H1 (cell line): ENCODE data around the gene USP35. TPM values are rescaled to one million over a fixed set of nuclear protein-coding genes. Genes with fewer than 3 reads are reported as not detected.

Experiments
- CTCF ChIA-PET: fragments of 300-600 bp; sonication (Branson Sonifier 250); formaldehyde crosslinking; loops from one replicate; lab custom pipeline; 2021; ENCODE audit not compliant: partially characterized antibody; lab: Charles Lee
- POLR2A ChIA-PET: fragments of 300-600 bp; sonication (Branson Sonifier 250); formaldehyde crosslinking; loops from one replicate; lab custom pipeline; 2021; ENCODE audit warnings: inconsistent platforms; ENCODE audit not compliant: partially characterized antibody; lab: Charles Lee
- DNase-seq, 2 experiments: peaks; one replicate each; pipeline versions ENCODE4 v3.0.0 to v3.0.0-alpha.2; 2010 to 2022; ENCODE audit warnings: low spot score in 2 of 2, low read depth in 1 of 2, mixed read lengths in 1 of 2
- FAIRE-seq: peaks from 2 replicates; lab custom pipeline; 2011; peaks lifted over from hg19 to GRCh38; lab: Jason Lieb, UNC
- H2AFZ ChIP-seq: 2 replicates; pipeline ENCODE4 v1.8.1; 2012; ENCODE audit warnings: low read length, inconsistent platforms
- H2AK5ac ChIP-seq: 2 replicates; pipeline ENCODE4 v1.6.1; 2013; ENCODE audit warnings: low read depth, low read length
- H2BK120ac ChIP-seq: replicated peaks from 2 replicates; pipeline ENCODE3; 2013; ENCODE audit warnings: low read depth, low read length, inconsistent platforms
- H2BK12ac ChIP-seq: 2 replicates; pipeline ENCODE4 v1.6.1; 2013; ENCODE audit warnings: low read depth, low read length
- H2BK15ac ChIP-seq: 2 replicates; pipeline ENCODE4 v1.6.1; 2013; ENCODE audit warnings: low read length
- H2BK20ac ChIP-seq: 2 replicates; pipeline ENCODE4 v1.6.1; 2013; ENCODE audit warnings: low read length
- H2BK5ac ChIP-seq: 2 replicates; pipeline ENCODE4 v1.6.1; 2013; ENCODE audit warnings: low read depth, low read length
- H3K14ac ChIP-seq: 2 replicates; pipeline ENCODE4 v1.6.1; 2013; ENCODE audit warnings: inconsistent platforms; ENCODE audit not compliant: insufficient read length
- H3K18ac ChIP-seq: 2 replicates; pipeline ENCODE4 v1.6.1; 2013; ENCODE audit warnings: low read length; ENCODE audit errors: extremely low read depth
- H3K23ac ChIP-seq: 2 replicates; pipeline ENCODE4 v1.6.1; 2013; ENCODE audit warnings: inconsistent platforms; ENCODE audit not compliant: insufficient read length
- H3K23me2 ChIP-seq: 2 replicates; pipeline ENCODE4 v1.6.1; 2013; ENCODE audit warnings: low read depth, low read length
- H3K27ac ChIP-seq: 2 replicates; pipeline ENCODE4 v1.6.1; 2011; ENCODE audit warnings: low read depth, low read length, inconsistent platforms
- H3K27me3 ChIP-seq, 4 experiments: replicated peaks in 1 of 4; 1 replicate in 1 of 4; 2 replicates in 3 of 4; pipeline versions ENCODE4 v1.6.1 to v1.8.1; 2011 to 2013; ENCODE audit warnings: low read length in 3 of 4, mild to moderate bottlenecking in 3 of 4, inconsistent platforms in 2 of 4, mixed read lengths in 2 of 4, moderate library complexity in 1 of 4; ENCODE audit not compliant: control insufficient read depth in 3 of 4, insufficient read depth in 3 of 4; ENCODE audit errors: extremely low read depth in 1 of 4
- H3K36me3 ChIP-seq, 4 experiments: 2 replicates each; pipeline versions ENCODE4 v1.6.1 to v1.8.1; 2011 to 2013; ENCODE audit warnings: mild to moderate bottlenecking in 4 of 4, low read length in 3 of 4, moderate library complexity in 2 of 4, control low read depth in 1 of 4, inconsistent platforms in 1 of 4; ENCODE audit not compliant: insufficient read depth in 4 of 4, control insufficient read depth in 2 of 4
- H3K4ac ChIP-seq: replicated peaks from 2 replicates; pipeline ENCODE3; 2013; ENCODE audit warnings: low read length, low read depth, mixed read lengths, inconsistent platforms; ENCODE audit not compliant: insufficient read length
- H3K4me1 ChIP-seq, 4 experiments: replicated peaks in 1 of 4; 1 replicate in 1 of 4; 2 replicates in 3 of 4; pipeline versions ENCODE4 v1.6.1 to v1.8.1; 2011 to 2013; ENCODE audit warnings: low read length in 3 of 4, inconsistent platforms in 2 of 4, mixed read lengths in 1 of 4; ENCODE audit not compliant: insufficient read depth in 4 of 4, control insufficient read depth in 3 of 4
- H3K4me2 ChIP-seq, 2 experiments: 2 replicates each; pipeline versions ENCODE4 v1.6.1 to v1.8.1; 2011 to 2013; ENCODE audit warnings: low read depth in 2 of 2, low read length in 2 of 2, control low read depth in 1 of 2, inconsistent platforms in 1 of 2, mild to moderate bottlenecking in 1 of 2; ENCODE audit not compliant: insufficient read depth in 1 of 2
- H3K4me3 ChIP-seq, 4 experiments: fragments of 200-600, 300-600 bp in 1 of 4; sonication (generic), shearing (Covaris generic), sonication (Bioruptor Twin) in 1 of 4; 2 replicates each; pipeline versions ENCODE4 v1.5.1 to v1.8.1; 2011 to 2016; ENCODE audit warnings: low read length in 4 of 4, low read depth in 3 of 4, control low read depth in 2 of 4, inconsistent platforms in 2 of 4, mild to moderate bottlenecking in 2 of 4, mixed read lengths in 1 of 4, moderate library complexity in 1 of 4; ENCODE audit not compliant: insufficient read depth in 2 of 4; ENCODE audit errors: extremely low read depth in 1 of 4
- H3K56ac ChIP-seq: replicated peaks from 2 replicates; pipeline ENCODE3; 2013; ENCODE audit warnings: low read depth, mild to moderate bottlenecking, mixed read lengths, low read length, inconsistent platforms; ENCODE audit not compliant: insufficient read length
- H3K79me1 ChIP-seq: 2 replicates; pipeline ENCODE4 v1.6.1; 2013; ENCODE audit warnings: low read depth, low read length, control low read depth
- H3K79me2 ChIP-seq, 2 experiments: 2 replicates each; pipeline versions ENCODE4 v1.6.1 to v1.8.1; 2012 to 2013; ENCODE audit warnings: low read length in 2 of 2, mild to moderate bottlenecking in 2 of 2, inconsistent platforms in 1 of 2; ENCODE audit not compliant: insufficient read depth in 2 of 2, control insufficient read depth in 1 of 2
- H3K9ac ChIP-seq, 4 experiments: replicated peaks in 1 of 4; 1 replicate in 1 of 4; 2 replicates in 3 of 4; pipeline versions ENCODE4 v1.6.1 to v1.8.1; 2011 to 2013; ENCODE audit warnings: low read depth in 3 of 4, low read length in 3 of 4, control low read depth in 2 of 4, mild to moderate bottlenecking in 2 of 4, moderate library complexity in 2 of 4, inconsistent platforms in 1 of 4; ENCODE audit errors: extremely low read depth in 1 of 4
- H3K9me3 ChIP-seq, 2 experiments: 2 replicates each; pipeline versions ENCODE4 v1.6.1 to v1.8.1; 2012 to 2013; ENCODE audit warnings: mild to moderate bottlenecking in 2 of 2, moderate library complexity in 2 of 2, control low read depth in 1 of 2, inconsistent platforms in 1 of 2, low read depth in 1 of 2, low read length in 1 of 2, mixed read lengths in 1 of 2; ENCODE audit not compliant: insufficient read depth in 2 of 2
- H4K20me1 ChIP-seq, 2 experiments: replicated peaks in 1 of 2; 2 replicates each; pipeline versions ENCODE3 to v1.8.1; 2011 to 2013; ENCODE audit warnings: inconsistent platforms in 2 of 2, low read length in 2 of 2, mild to moderate bottlenecking in 1 of 2; ENCODE audit not compliant: insufficient read depth in 2 of 2, control insufficient read depth in 1 of 2
- H4K5ac ChIP-seq: 2 replicates; pipeline ENCODE4 v1.6.1; 2013; ENCODE audit warnings: low read length, low read depth, mixed read lengths, inconsistent platforms; ENCODE audit not compliant: insufficient read length
- H4K8ac ChIP-seq: 2 replicates; pipeline ENCODE4 v1.8.0; 2013; ENCODE audit warnings: mild to moderate bottlenecking, moderate library complexity, low read length, inconsistent platforms; ENCODE audit not compliant: insufficient read depth; ENCODE audit errors: extremely low read depth
- H4K91ac ChIP-seq: replicated peaks from 2 replicates; pipeline ENCODE3; 2013; ENCODE audit warnings: low read length, mixed read lengths, inconsistent platforms; ENCODE audit not compliant: insufficient read length
- ATF2 ChIP-seq: IDR thresholded peaks from 2 replicates; pipeline ENCODE4 v1.6.1; 2012; ENCODE audit warnings: low read length, inconsistent platforms
- BACH1 ChIP-seq: IDR thresholded peaks from 2 replicates; pipeline ENCODE4 v1.6.1; 2012; ENCODE audit warnings: low read length, improper control_type of control experiment
- CBX8 ChIP-seq: fragments of 300-800, 300-1000 bp; sonication (generic); IDR thresholded peaks from 2 replicates; pipeline ENCODE4 v1.7.1; 2016; ENCODE audit warnings: low read depth, low read length, borderline replicate concordance
- CHD1 ChIP-seq: IDR thresholded peaks from 2 replicates; pipeline ENCODE4 v1.6.1; 2012; ENCODE audit warnings: low read depth, low read length, improper control_type of control experiment
- CTCF ChIP-seq, 3 experiments: IDR thresholded peaks; 1 replicate in 2 of 3; 2 replicates in 1 of 3; pipeline versions ENCODE4 v1.5.1 to v1.6.1; 2011; ENCODE audit warnings: low read length in 3 of 3, mild to moderate bottlenecking in 3 of 3, inconsistent platforms in 2 of 3, low read depth in 1 of 3, moderate library complexity in 1 of 3; ENCODE audit not compliant: insufficient read depth in 1 of 3; ENCODE audit errors: control extremely low read depth in 1 of 3
- TEAD4 ChIP-seq: IDR thresholded peaks from 2 replicates; pipeline ENCODE4 v1.6.1; 2012; ENCODE audit warnings: low read depth, low read length, inconsistent platforms, mixed read lengths
- ZNF274 ChIP-seq: IDR thresholded peaks from 2 replicates; pipeline ENCODE4 v1.7.0; 2012; ENCODE audit warnings: low read length, borderline replicate concordance; ENCODE audit errors: extremely low read depth
- WGBS, 2 experiments: shearing (Covaris generic) in 1 of 2; methylation state at CpG; one replicate each; pipeline versions ENCODE4 v1.1.6 to v1.1.7; 2013 to 2015; ENCODE audit warnings: low lambda C conversion rate in 2 of 2, mixed read lengths in 2 of 2, inconsistent platforms in 1 of 2, low coverage in 1 of 2, missing lambda C conversion rate in 1 of 2; ENCODE audit not compliant: insufficient replicate concordance in 2 of 2, insufficient coverage in 1 of 2, insufficient read length in 1 of 2; ENCODE audit errors: extremely low coverage in 1 of 2, missing lambda C conversion rate in 1 of 2; 5-methylcytosine and 5-hydroxymethylcytosine counted together
- polyA plus RNA-seq, 7 experiments: library from polyadenylated mRNA; depleted of rRNA in 3 of 7; stranded (reverse) in 5 of 7; unstranded in 2 of 7; fragments of >200 nt in 5 of 7; fragments of 200-250 nt in 2 of 7; gene quantifications; 1 replicate in 5 of 7; 2 replicates in 1 of 7; 4 replicates in 1 of 7; pipeline versions ENCODE4 v1.2.1 to v1.2.3, GENCODE V29; 2011 to 2013; ENCODE audit warnings: missing spikeins in 2 of 7, mixed read lengths in 2 of 7
- total RNA-seq: library from RNA; stranded (reverse); fragmentation: NEBNext Ultra II Directional; extraction: Animal tissue kit (Norgen Biotek cat#: 25700); gene quantifications from 2 replicates; pipeline ENCODE4 v1.2.1, GENCODE V29; 2021
- TF ChIP-seq, protein P1 (sequence below): IDR thresholded peaks from 2 replicates; pipeline ENCODE4 v1.6.1; 2011; ENCODE audit warnings: low read length, improper control_type of control experiment

Gene USP35
- total and polyA plus RNA-seq, 2 of the 8 experiments (the other 6 are each of a cell fraction or from before 2014, with no cell fraction given), result 4.6 to 6.8 TPM

- no peak overlapping the region for H2AK5ac ChIP-seq
- peaks cover 3% of the 10 kb centered on the region in 2 experiments for H4K20me1 ChIP-seq
- peaks cover 10% of the 10 kb centered on the region for H3K23me2 ChIP-seq
- H3K9ac ChIP-seq, result no peak overlapping the region
- H3K4ac ChIP-seq, result no peak overlapping the region
- no peak for DNase-seq
- no peak overlapping the region for H3K23ac ChIP-seq
- H2BK15ac ChIP-seq, result no peak overlapping the region
- no peak overlapping the region for H3K4me3 ChIP-seq
- no peak overlapping the region for H3K56ac ChIP-seq
- no peaks in the 10 kb centered on the region for H3K9me3 ChIP-seq
- H3K27me3 ChIP-seq, result peaks cover 0 to 4% (median 2%) of the 10 kb centered on the region in 4 experiments; a peak in 1 of 7 replicates
- H3K4me1 ChIP-seq, result peaks cover 0 to 11% (median 2%) of the 10 kb centered on the region in 4 experiments; a peak in 6 of 7 replicates
- no peak overlapping the region for H3K18ac ChIP-seq
- H4K91ac ChIP-seq, result no peak overlapping the region
- H3K36me3 ChIP-seq, result no peaks in the 10 kb centered on the region
- no peak overlapping the region for H2BK5ac ChIP-seq
- CTCF ChIA-PET, result interaction anchor here (0.6 to 1.3 kb wide), 2 partner anchors 15 to 25 kb away, joined by 3 to 4 read pairs; no protein-coding TSS in a partner anchor
- WGBS, 2 experiments, result 78% methylated on average over 3 of the region's 3 CpGs; no CpG with 5 or more reads in 1 of the 2 experiments
- FAIRE-seq, result no peak
- no peak overlapping the region for H4K5ac ChIP-seq
- no peak overlapping the region for H2BK120ac ChIP-seq
- no peak overlapping the region for H3K14ac ChIP-seq
- no peak overlapping the region for H2BK20ac ChIP-seq
- H3K27ac ChIP-seq, result no peak overlapping the region
- no peak overlapping the region for H4K8ac ChIP-seq
- H3K79me2 ChIP-seq, result no peaks in the 10 kb centered on the region
- no peak overlapping the region; a peak in 1 of 4 replicates for H3K4me2 ChIP-seq
- H2BK12ac ChIP-seq, result no peak overlapping the region
- H2AFZ ChIP-seq, result no peak overlapping the region
- peaks cover 2% of the 10 kb centered on the region; the same call in 1 of the 2 replicates for H3K79me1 ChIP-seq
- POLR2A ChIA-PET, result interaction anchor here (3.7 kb wide), 1 partner anchor 9 kb away, joined by 16 read pairs; no protein-coding TSS in a partner anchor
- TF ChIP-seq CBX8 (no peak), BACH1 (no peak), TEAD4 (no peak), ZNF274 (no peak), ATF2 (no peak), CHD1 (no peak), CTCF (IDR thresholded peaks at IDR 0.05; ENCODE audit: control extremely low read depth in 1 of 3, insufficient read depth in 1 of 3, low read depth in 1 of 3, low read length in 3 of 3) (no peak)
- TF ChIP-seq, protein P1, sequence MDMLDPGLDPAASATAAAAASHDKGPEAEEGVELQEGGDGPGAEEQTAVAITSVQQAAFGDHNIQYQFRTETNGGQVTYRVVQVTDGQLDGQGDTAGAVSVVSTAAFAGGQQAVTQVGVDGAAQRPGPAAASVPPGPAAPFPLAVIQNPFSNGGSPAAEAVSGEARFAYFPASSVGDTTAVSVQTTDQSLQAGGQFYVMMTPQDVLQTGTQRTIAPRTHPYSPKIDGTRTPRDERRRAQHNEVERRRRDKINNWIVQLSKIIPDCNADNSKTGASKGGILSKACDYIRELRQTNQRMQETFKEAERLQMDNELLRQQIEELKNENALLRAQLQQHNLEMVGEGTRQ, result no peak
These were observed 1.7 kb downstream of the USP35 start for GRCh38 chr11:78190374-78190773.
